Measurements from ENCODE around the gene NUCKS1.

Gene NUCKS1

DNA sequence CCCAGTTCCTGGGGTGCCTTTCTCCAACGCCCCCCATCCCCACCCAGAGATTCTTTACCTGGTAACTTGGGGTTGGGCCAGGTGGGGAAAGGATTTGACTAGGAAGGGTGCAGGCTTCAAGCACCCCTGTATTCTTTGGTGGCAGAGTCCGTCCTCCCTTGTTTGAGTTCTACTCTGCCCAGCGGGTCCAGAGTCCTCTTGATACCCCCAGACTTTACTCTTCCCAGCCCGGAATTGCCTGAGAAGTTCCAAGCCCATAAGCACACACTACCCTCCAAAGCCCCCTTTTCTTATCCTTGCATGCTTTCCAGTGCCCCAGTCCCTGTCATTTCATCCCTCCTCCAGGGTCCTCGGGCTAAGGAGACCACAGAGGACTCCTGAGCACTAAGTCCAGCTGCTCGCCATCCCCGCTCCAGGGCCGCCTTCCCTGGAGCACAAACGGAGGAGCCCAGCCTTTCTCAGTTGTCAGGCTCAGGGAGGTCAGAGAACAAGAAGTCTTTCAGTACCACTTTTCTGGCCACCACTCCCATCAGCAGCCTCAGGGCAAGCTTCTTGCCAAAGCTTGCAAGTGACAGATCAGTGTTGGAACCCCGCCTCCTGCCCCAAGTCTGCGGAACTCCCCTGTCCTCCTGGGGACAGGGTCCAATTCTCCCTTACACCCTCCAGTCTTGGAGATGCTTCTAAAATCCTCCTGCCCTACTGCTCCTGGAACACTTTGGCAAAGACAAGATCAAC lies 81.9 kb downstream of the NUCKS1 start:
- DNase-seq = no peak

- no peak for DNase-seq
These were observed 83.4 kb downstream of the NUCKS1 start for GRCh38 chr1:205666372-205667166.

DNA sequence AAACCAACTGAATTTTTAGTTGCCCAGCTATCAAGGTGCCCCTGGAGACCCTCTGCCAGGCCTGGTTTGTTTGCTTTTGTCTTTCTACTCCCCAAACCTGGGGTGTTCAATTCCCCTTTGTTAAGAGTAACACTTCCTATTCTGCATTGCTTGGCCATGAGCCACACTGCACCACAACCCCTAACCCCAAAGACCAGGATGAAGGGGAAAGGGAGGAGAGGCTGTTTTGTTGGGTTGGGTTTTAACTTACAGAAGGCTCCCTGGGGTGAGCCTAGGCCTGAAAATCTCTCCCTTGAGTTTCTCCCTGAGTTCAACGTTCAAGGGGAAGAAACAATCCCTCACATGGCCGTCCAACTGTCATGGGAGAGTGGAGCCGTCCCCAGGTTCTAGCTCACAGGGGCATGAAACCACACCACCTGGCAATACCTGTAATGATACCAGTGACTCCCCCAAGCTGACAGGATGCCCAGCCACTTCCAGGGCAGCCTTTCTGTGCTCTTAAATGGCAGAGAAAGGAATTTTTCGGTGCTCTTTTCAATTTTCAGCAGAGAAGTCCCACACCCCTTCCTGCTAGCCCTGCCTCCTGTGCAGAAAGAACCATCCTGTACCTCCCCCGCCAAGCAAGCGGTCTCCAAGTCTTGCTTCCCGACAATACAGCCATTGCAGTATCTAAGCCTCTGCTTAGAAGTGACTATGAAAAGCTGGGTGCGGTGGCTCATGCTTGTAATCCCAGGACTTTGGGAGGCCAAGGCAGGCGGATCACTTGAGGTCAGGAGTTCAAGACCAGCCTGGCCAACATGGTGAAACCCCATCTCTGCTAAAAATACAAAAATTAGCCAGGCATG lies 84.6 kb downstream of the NUCKS1 start:
- DNase-seq = no peak

GRCh38 chr1:205664399-205665017 lies 85.5 kb downstream of the NUCKS1 start:
- DNase-seq = no peak

DNA sequence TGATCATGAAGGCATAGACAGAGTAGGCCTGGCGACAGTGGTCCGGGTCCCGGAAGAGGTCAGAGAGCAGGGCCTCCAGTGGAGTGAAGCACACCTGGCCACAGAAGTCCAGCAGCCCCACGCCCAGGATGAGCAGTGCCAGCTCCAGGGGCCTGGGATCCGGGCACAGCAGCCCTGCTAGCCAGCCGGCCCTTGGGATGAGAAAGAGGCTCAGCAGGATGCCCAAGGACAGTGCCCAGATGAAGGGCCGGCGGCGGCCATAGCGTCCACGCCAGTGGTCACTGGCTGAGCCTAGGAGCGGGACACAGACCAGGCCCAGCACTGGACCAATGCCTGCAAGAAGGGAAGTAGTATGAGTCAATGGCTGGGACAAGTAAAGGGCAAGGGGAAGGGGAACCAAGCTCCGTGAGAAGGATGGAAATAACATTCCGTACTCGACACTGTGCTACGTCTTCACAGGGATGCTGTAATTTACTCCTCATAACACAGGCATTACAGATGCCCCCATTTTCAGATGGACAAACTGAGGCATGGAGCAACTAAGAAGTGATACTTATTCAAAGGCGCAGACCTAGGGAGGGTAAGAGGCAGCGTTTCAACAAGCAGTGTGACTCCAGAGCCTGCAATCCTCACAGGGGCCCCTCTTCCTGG lies 86.6 kb downstream of the NUCKS1 start:
- DNase-seq = no peak

Measured in GOT3 (cell line).